Body of pancreas (tissue), 4 donors: ENCODE results near the gene DLG2.

ENCODE experiments used
- POLR2A ChIP-seq, 3 donors: fragments of 450-650 bp; IDR thresholded peaks; one replicate each; pipeline ENCODE4 v1.6.1; 2016; ENCODE audit warnings: antibody characterized with exemption in 3 of 3, mild to moderate bottlenecking in 2 of 3
- TF ChIP-seq, protein P1 (sequence below), 7 experiments: fragments of 450-650 bp in 4 of 7; fragments of 200-600 bp in 3 of 7; sonication (generic) in 3 of 7; IDR thresholded peaks; one replicate each; pipeline ENCODE4 v1.5.1; 2016 to 2019; ENCODE audit warnings: antibody characterized with exemption in 7 of 7

- TF ChIP-seq, protein P1, sequence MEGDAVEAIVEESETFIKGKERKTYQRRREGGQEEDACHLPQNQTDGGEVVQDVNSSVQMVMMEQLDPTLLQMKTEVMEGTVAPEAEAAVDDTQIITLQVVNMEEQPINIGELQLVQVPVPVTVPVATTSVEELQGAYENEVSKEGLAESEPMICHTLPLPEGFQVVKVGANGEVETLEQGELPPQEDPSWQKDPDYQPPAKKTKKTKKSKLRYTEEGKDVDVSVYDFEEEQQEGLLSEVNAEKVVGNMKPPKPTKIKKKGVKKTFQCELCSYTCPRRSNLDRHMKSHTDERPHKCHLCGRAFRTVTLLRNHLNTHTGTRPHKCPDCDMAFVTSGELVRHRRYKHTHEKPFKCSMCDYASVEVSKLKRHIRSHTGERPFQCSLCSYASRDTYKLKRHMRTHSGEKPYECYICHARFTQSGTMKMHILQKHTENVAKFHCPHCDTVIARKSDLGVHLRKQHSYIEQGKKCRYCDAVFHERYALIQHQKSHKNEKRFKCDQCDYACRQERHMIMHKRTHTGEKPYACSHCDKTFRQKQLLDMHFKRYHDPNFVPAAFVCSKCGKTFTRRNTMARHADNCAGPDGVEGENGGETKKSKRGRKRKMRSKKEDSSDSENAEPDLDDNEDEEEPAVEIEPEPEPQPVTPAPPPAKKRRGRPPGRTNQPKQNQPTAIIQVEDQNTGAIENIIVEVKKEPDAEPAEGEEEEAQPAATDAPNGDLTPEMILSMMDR (IDR thresholded peaks at IDR 0.05), result no peak
- TF ChIP-seq POLR2A (IDR thresholded peaks at IDR 0.05), result no peak
Observed at GRCh38 chr11:85256433-85256832, 370.7 kb downstream of the DLG2 start.
